Stomach (tissue), 9 donors: ENCODE results near the gene PRRT4. TPM values are rescaled to one million over a fixed set of nuclear protein-coding genes. Genes with fewer than 3 reads are reported as not detected.

Experiments
- DNase-seq, 2 donors: peaks; one replicate each; pipeline versions ENCODE4 v3.0.0 to v3.0.0-alpha.2; 2013 to 2019
- H3K27ac ChIP-seq, 5 donors: fragments of 200-600 bp in 4 of 5; sonication (generic) in 4 of 5; one replicate each; pipeline ENCODE4 v1.5.1; 2013 to 2019; ENCODE audit warnings: mild to moderate bottlenecking in 1 of 5, moderate library complexity in 1 of 5
- H3K27me3 ChIP-seq, 3 donors: fragments of 200-600 bp; sonication (generic); one replicate each; pipeline ENCODE4 v1.5.1; 2017 to 2019; ENCODE audit warnings: mixed run types in 1 of 3
- H3K36me3 ChIP-seq, 4 donors: fragments of 200-600 bp; sonication (generic); 1 replicate in 3 of 4; 2 replicates in 1 of 4; pipeline ENCODE4 v1.5.1; 2016 to 2019
- H3K4me1 ChIP-seq, 4 donors: fragments of 200-600 bp; sonication (generic); one replicate each; pipeline ENCODE4 v1.5.1; 2016 to 2019
- H3K4me3 ChIP-seq, 4 donors: fragments of 200-600 bp; sonication (generic) in 3 of 4; one replicate each; pipeline ENCODE4 v1.5.1; 2016 to 2019; ENCODE audit warnings: mild to moderate bottlenecking in 1 of 4
- H3K9me3 ChIP-seq, 4 donors: fragments of 200-600 bp; sonication (generic); one replicate each; pipeline ENCODE4 v1.5.1; 2016 to 2019
- EP300 ChIP-seq: sonication (generic); formaldehyde crosslinking; IDR thresholded peaks from one replicate; pipeline ENCODE4 v1.6.1; 2017; ENCODE audit warnings: antibody characterized with exemption
- POLR2A ChIP-seq, 4 donors: fragments of 450-650 bp; IDR thresholded peaks; one replicate each; pipeline ENCODE4 v1.6.1; 2016; ENCODE audit warnings: antibody characterized with exemption in 4 of 4, control low read depth in 2 of 4, mild to moderate bottlenecking in 1 of 4, moderate library complexity in 1 of 4
- POLR2AphosphoS5 ChIP-seq, 3 donors: sonication (generic); formaldehyde crosslinking; IDR thresholded peaks; one replicate each; pipeline ENCODE4 v1.6.1; 2016; ENCODE audit warnings: antibody characterized with exemption in 3 of 3
- WGBS, 5 donors: extraction: QIAGEN DNeasy Blood & Tissue Kit in 3 of 5; methylation state at CpG; one replicate each; pipeline versions ENCODE4 v1.1.5 to v1.1.7; 2013 to 2018; 5-methylcytosine and 5-hydroxymethylcytosine counted together
- intact Hi-C: fragments of 100-400 bp; cut with DNase I; formaldehyde crosslinking; loops from one replicate; pipeline ENCODE4 v1.15.1; 2023; ENCODE audit warnings: low total_unique reads
- polyA plus RNA-seq, 3 donors: library from polyadenylated mRNA; stranded (reverse); fragments of 200-250 nt; gene quantifications; one replicate each; pipeline ENCODE4 v1.2.3, GENCODE V29; 2013
- total RNA-seq, 5 donors: library from RNA; depleted of rRNA; stranded (reverse); fragments of >200 nt; gene quantifications; one replicate each; pipeline versions ENCODE4 v1.1.0 to v1.2.3, GENCODE V29; 2014 to 2016
- TF ChIP-seq, protein P1 (sequence below), 7 experiments: fragments of 450-650 bp in 4 of 7; fragments of 200-600 bp in 3 of 7; sonication (generic) in 3 of 7; IDR thresholded peaks; one replicate each; pipeline ENCODE4 v1.5.1; 2016 to 2019; ENCODE audit warnings: antibody characterized with exemption in 7 of 7, control low read depth in 2 of 7, mild to moderate bottlenecking in 1 of 7
- donor health status: healthy with polysubstance abuse.
- donor health status: Bipolar disorder and iron deficiency.
- donor health status: healthy.

Gene PRRT4
- total and polyA plus RNA-seq, 8 donors, result 0.12 to 1.2 TPM; not detected in 6

DNA sequence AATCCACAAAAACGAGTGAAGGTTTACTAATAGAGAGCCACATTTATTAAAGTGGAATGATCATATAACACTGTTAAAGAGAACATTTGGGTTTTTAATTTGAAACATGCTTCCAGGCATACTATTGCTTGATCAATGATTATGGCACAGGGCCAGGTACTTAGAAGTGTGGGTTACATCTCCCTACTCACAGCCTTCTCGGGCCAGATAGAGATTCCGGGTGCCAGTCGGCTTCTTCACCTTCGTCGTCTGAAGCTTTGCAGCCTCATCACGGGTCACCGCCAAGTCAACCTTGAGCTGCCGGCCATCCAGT, 37.2 kb downstream of the PRRT4 start:
- H3K4me1 ChIP-seq, result peaks cover 0 to 5% (median 0%) of the 10 kb centered on the region in 4 donors
- H3K36me3 ChIP-seq, result peaks cover 32 to 100% (median 98%) of the 10 kb centered on the region in 4 donors
- TF ChIP-seq POLR2AphosphoS5 (IDR thresholded peaks at IDR 0.05) (no peak), POLR2A (IDR thresholded peaks at IDR 0.05) (no peak), EP300 (no peak)
- TF ChIP-seq, protein P1, sequence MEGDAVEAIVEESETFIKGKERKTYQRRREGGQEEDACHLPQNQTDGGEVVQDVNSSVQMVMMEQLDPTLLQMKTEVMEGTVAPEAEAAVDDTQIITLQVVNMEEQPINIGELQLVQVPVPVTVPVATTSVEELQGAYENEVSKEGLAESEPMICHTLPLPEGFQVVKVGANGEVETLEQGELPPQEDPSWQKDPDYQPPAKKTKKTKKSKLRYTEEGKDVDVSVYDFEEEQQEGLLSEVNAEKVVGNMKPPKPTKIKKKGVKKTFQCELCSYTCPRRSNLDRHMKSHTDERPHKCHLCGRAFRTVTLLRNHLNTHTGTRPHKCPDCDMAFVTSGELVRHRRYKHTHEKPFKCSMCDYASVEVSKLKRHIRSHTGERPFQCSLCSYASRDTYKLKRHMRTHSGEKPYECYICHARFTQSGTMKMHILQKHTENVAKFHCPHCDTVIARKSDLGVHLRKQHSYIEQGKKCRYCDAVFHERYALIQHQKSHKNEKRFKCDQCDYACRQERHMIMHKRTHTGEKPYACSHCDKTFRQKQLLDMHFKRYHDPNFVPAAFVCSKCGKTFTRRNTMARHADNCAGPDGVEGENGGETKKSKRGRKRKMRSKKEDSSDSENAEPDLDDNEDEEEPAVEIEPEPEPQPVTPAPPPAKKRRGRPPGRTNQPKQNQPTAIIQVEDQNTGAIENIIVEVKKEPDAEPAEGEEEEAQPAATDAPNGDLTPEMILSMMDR (IDR thresholded peaks at IDR 0.05), result no peak
- no peak overlapping the region for H3K4me3 ChIP-seq
- WGBS, 5 donors, result 89 to 97% (median 93%) methylated on average over 4 to 9 of the region's 9 CpGs
- no peaks in the 10 kb centered on the region for H3K9me3 ChIP-seq
- H3K27ac ChIP-seq, result no peak overlapping the region
- H3K27me3 ChIP-seq, result no peaks in the 10 kb centered on the region
- no peak for DNase-seq
- intact Hi-C loops, result no loop called here

DNA sequence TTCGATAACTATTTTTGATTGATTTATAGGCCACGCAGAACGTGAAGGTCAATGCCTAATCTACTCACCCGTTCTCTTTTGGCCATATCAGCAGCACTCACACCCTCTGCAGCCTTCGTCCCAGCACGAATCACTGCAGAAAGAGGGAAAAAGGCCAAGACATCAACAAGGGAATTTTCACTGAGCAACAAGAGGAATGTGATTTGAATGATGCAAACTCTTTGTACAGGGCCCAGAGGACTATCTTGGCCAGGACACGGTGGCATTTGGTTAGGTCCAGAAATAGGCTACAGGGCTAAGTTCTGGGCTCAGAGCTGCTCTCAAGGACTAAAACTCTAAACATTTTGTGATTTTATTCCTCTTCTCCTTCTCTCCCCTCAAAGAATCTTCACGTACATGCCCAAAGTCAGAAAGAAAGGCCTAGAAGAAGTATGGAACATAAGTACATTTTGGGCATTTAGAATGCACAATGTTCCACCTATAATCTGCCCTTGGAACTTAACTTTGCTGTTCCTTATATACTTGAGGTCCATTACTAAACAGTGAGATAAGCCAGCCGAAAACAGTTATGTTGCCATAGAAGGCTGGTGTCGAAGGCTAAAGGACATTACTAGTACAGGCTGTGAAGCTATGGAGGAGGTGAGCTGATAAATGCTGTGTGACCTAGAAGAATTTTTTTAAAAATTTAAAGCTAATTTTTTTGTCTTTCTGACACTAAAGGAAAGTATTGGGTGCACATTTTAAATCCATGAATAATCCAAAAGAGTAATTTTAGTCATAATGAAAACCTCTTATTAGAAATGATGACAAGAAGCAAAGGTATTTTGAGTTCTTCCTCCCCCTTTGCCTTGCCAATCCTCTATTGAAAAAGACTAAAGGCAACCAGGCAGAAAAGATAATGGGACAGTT, 37.8 kb downstream of the PRRT4 start:
- 70 to 85% (median 78%) methylated on average over 10 of the region's 10 CpGs for WGBS, 5 donors
- peaks cover 35 to 100% (median 98%) of the 10 kb centered on the region in 4 donors for H3K36me3 ChIP-seq

DNA sequence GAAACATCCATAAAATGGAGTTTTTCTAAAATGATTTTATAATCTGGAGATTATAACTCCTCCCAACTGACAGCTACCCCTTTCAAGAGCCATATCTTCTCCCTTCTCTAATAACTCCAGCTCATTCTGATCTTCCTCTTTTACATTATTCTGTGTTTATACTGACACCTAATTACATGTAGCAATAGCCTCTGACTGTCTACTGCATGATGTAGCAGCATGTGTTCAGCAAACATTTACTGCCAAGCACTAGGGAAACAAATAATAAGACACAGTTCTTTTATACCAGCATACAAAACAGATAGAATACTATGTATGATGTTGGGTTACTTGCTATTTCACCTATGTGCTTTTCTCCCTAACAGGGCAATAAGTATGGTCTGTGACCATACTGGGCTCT, 38.5 kb downstream of the PRRT4 start:
- Histone ChIP-seq H3K27ac (no peak overlapping the region), H3K4me3 (no peak overlapping the region), H3K4me1 (peaks cover 0 to 5% (median 0%) of the 10 kb centered on the region in 4 donors), H3K9me3 (no peaks in the 10 kb centered on the region), H3K27me3 (no peaks in the 10 kb centered on the region), H3K36me3 (peaks cover 39 to 100% (median 98%) of the 10 kb centered on the region in 4 donors)
- no peak for DNase-seq
- intact Hi-C loops, result no loop called here
- TF ChIP-seq, protein P1 (IDR thresholded peaks at IDR 0.05), result no peak
- TF ChIP-seq POLR2AphosphoS5 (IDR thresholded peaks at IDR 0.05) (no peak), EP300 (no peak), POLR2A (IDR thresholded peaks at IDR 0.05) (no peak)

More for the DNA sequence above, 37.8 kb downstream of the PRRT4 start:
- Histone ChIP-seq H3K9me3 (no peaks in the 10 kb centered on the region), H3K27ac (peak overlapping the region in 1 of 5 donors; percentile 21), H3K4me1 (peaks cover 0 to 5% (median 0%) of the 10 kb centered on the region in 4 donors), H3K27me3 (no peaks in the 10 kb centered on the region), H3K4me3 (no peak overlapping the region)
- no peak for TF ChIP-seq POLR2AphosphoS5 (IDR thresholded peaks at IDR 0.05)
- TF ChIP-seq, protein P1 (IDR thresholded peaks at IDR 0.05), result no peak
- no peak for TF ChIP-seq POLR2A (IDR thresholded peaks at IDR 0.05)
- TF ChIP-seq EP300, result no peak
- DNase-seq, result no peak
- intact Hi-C loops, result no loop called here

DNA sequence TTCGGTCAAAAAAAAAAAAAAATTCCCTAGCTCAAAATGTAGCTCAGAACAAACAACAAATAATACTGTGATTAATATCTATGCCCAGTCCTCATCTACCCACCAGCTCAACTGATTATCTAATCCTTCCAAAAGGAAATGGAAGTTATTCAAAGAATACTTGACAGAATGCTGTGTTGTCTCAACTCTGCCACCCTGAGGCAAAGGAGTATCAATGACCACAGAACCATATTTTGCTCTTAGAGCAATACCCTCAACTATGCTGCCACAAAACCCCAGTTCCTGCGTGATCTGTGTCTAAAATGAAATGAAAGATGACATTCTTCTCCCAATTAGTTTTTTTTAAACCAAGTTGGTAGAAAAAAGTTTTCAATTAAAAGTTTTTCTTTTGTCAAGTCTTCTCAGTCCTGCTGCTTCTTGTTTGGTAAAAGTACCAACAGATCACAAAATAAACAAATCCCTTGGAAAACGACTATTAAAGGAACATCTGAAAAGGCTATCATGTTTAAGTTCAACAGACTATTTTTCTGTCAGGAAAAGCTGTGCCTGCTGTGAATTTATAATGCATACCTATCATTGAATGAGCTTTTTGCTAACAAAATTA, 39.3 kb downstream of the PRRT4 start:
- TF ChIP-seq POLR2A (IDR thresholded peaks at IDR 0.05), result no peak
- TF ChIP-seq, protein P1 (IDR thresholded peaks at IDR 0.05), result peak in 3 of 7 experiments; percentile 18 to 30 (median 25)
- TF ChIP-seq EP300, result no peak
- H3K27me3 ChIP-seq, result no peaks in the 10 kb centered on the region
- peaks cover 0 to 5% (median 0%) of the 10 kb centered on the region in 4 donors for H3K4me1 ChIP-seq
- no peak overlapping the region for H3K4me3 ChIP-seq
- no peak overlapping the region for H3K27ac ChIP-seq
- H3K9me3 ChIP-seq, result no peaks in the 10 kb centered on the region
- intact Hi-C loops, result no loop called here
- peak in 1 of 2 donors; percentile 63 for DNase-seq
- 45 to 56% (median 48%) methylated on average over 3 of the region's 3 CpGs for WGBS, 5 donors
- H3K36me3 ChIP-seq, result peaks cover 48 to 100% (median 98%) of the 10 kb centered on the region in 4 donors
